ENCODE data around the gene PLCB1.

Gene PLCB1

DNA sequence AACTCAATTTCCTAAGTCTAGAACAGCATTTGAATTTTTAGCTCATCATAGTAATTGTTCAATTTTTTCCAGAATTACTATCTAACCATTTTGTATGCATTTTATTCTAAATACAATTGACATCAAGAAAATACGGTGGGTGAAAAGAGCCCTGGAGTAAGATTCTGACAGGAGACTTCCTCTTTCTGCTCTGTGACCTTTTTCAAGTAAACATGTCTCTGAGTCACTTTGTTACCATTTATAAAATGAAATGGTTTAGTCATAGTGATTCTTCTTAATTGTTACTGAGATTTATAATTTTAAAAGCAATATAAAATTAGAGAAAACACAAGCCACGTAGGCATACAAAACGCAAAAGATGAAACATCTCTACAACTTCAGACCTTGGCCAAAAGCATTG lies 80.2 kb downstream of the PLCB1 start:
- no peak for DNase-seq (ENCODE audit: low read depth in 2 of 2)

DNA sequence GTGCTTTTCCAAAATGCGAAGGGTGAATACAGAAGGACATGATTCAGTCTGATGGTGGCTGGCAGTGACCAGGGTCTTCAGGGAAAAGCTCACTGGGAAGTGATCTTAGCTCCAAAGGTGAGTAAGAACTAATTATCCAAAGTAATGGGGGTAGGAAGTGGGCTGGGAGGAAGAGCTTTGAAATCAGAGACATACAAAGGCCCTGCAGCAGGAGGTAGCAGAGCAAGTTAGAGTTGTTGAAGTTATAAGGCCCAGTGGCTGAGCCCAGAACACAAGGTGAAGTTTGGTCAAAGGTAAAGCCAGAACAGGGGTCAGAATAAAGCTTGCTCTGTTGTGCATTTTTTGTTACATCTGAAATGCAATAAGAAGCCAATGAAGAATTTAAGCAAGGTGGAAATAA lies 81.2 kb downstream of the PLCB1 start:
- no peak for DNase-seq (ENCODE audit: low read depth in 2 of 2)

- DNase-seq (ENCODE audit: low read depth in 2 of 2): no peak
Measured at GRCh38 chr20:8213831-8214587, 81.9 kb downstream of the PLCB1 start.

GRCh38 chr20:8215361-8215781 lies 83.3 kb downstream of the PLCB1 start:
- no peak for DNase-seq (ENCODE audit: low read depth in 2 of 2)

DNA sequence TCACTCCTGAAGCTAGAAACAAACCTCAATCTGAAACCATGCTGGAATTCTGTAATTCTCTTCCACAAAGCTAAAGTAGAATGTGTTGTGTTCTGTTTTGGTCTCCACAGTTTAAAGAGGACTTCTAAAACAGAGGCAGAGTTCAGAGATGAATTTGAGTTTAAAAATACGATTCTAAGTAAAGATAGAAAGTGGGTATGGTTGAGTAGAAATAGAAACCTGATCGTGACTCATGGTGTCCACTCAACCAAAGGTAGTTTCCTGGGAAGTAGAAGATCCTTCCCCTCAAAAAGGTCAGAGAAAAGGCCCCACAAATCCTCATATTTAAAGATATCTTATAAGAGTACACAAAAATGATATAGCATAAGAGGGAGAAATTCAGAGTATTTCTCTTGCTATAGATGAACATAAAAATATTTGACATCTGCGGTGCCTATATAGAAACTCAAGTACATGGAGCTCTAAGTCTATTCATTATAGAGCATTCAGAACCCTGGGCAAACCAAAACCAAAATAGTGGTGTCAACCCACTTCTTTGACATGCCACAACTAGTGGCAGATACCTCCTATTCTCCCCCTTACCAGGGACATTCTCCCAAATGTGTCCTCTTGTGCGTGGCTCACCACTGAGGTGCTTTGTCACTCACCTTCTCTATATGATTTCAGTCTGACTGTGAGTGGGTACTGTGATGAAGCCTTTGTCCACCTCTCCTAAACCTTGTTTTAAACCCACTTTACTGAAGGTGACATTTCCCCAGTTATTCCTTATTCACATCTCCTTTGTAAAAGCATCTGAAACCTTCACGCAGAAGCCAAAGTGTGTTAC lies 84.5 kb downstream of the PLCB1 start:
- DNase-seq (ENCODE audit: low read depth in 2 of 2): no peak

GRCh38 chr20:8218861-8219260 lies 86.8 kb downstream of the PLCB1 start:
- DNase-seq (ENCODE audit: low read depth in 2 of 2): no peak

DNA sequence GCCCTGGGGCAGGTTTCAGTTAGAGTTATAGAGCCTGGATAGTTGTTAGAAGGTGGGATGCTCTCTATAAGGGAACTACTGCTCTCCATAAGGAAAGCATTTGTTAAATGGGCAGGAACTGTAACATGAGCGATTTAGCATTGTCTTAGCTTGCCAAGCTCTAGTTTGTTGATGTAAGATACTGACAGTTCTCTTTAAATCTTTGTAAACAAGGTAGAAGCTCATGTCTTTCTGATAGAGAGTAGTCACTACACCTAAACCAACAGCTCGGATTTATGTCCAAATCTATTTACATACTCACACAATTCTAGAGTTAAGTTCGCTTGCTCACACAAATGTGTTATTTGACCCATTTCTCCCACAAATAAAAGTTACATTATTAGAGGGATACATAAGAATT lies 87.3 kb downstream of the PLCB1 start:
- no peak for DNase-seq (ENCODE audit: low read depth in 2 of 2)

- no peak for DNase-seq (ENCODE audit: low read depth in 2 of 2)
Measured at GRCh38 chr20:8220716-8221115, 88.7 kb downstream of the PLCB1 start.

- DNase-seq (ENCODE audit: low read depth in 2 of 2): no peak
Measured at GRCh38 chr20:8221887-8222419, 89.9 kb downstream of the PLCB1 start.

- no peak for DNase-seq (ENCODE audit: low read depth in 2 of 2)
Measured at GRCh38 chr20:8223091-8223870, 91.2 kb downstream of the PLCB1 start.

DNA sequence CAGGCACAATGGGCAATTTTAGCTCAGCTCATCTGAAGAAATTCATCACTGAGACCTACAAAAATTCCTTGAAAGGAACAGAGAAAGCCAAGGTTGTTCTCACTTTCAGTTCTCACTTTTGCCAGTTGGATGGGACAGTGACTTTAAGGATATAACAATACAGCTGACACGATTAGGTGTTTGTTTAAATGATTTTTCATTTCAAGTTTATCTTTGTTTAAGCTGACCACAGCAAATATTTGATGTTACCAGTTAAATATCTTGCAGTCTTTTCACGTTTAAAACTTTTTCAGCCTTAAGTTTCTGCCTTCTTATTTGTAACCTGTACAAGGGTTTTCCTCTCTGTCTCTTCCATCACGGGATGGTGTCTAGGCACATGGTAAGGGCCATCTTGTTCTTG lies 93.6 kb downstream of the PLCB1 start:
- no peak for DNase-seq (ENCODE audit: low read depth in 2 of 2)

GRCh38 chr20:8226106-8226505 lies 94.0 kb downstream of the PLCB1 start:
- no peak for DNase-seq (ENCODE audit: low read depth in 2 of 2)

- DNase-seq (ENCODE audit: low read depth in 2 of 2): no peak
Measured at GRCh38 chr20:8227293-8227692, 95.2 kb downstream of the PLCB1 start.

DNA sequence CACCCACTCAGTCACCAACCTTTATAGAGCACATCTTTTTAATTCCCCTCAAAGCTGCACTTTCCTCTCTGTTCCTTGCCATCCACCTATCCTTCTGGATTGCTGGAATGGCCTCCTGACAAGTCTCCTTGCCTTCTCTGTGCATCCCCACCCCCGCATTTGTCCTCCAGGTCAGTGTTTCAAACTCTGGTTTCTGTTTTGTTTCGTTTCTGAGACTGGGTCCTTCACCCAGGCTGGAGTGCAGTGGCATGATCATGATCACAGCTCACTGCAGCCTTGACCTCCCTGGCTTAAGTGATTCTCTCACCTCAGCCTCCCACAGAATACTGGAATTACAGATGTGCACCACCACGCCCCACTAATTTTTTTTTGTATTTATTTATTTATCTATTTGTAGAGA lies 96.2 kb downstream of the PLCB1 start:
- DNase-seq (ENCODE audit: low read depth in 2 of 2): no peak

DNA sequence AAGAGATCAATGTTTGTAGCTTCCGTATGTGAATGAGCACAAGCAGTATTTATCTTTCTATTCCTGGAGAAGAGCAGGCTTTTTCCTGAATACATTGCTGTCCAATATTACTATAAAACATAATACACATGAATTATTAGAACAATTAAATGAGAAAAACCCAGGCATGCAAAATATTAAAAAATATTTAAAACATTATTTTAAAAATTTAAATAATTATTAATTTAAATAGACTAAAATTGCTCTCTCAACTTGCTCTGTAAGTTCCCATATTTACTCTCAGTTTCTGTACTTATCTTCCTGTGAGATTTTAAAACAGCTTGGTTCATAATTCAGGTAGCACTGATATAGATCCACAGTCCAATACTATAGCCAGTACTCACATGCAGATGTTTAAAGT lies 97.0 kb downstream of the PLCB1 start:
- no peak for DNase-seq (ENCODE audit: low read depth in 2 of 2)

DNA sequence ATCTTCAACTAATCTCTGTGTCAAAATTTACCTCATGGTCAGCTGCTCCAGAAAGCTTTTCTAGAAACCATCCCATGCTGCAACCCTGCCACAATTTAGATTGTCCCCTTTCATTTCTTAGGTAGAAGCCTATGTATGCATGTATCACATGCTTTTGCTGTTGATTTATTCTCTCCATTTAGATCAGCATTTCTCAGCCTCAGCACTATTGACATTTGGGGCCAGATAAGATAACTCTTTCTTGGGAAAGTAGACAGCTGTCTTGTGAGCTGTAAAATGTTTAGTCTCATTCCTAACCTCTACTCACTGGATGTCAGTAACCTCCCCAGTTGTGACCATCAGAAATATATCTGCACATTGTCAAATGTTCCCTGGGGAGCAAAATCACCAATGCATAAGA lies 99.0 kb downstream of the PLCB1 start:
- DNase-seq (ENCODE audit: low read depth in 2 of 2): no peak

GRCh38 chr20:8232332-8232731 lies 100.3 kb downstream of the PLCB1 start:
- DNase-seq (ENCODE audit: low read depth in 2 of 2): no peak

DNA sequence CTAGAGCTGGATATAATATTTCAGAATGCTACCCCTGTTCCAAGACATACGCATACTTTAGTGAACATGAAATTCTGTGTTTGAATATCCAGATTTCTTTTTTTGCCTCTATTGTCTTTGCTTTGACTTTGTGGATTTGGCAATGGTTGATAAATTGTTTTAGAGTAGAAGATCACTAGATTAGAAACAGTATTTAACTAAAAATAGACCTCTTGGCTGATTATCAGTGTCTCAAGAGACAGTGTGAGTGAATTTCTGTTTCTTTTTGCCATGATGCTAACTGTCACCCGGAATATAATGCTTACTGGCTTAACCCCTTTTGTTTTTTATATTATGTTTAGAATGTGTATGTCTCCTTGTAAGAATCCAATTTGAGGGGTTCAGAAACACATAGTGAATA lies 102.5 kb downstream of the PLCB1 start:
- no peak for DNase-seq (ENCODE audit: low read depth in 2 of 2)

DNA sequence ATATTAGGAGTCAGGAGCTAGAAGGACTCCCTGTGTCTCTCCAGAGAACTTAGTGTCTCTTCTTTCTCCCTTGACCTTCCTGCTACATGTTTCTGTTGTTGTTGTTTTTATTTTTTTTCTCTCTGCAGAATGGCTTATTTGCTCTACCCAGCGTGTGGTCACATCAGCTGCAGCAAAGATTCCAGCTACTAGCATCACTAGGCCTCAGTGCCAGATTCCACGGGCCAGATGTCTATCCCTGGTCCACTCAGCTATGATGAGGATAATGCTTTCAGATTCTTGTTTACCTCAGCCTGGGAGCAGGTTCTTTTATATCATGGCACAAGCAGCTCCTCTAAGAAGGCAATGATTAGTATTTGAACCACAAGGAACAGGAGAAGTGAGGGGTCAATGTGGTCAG lies 110.0 kb downstream of the PLCB1 start:
- no peak for DNase-seq (ENCODE audit: low read depth in 2 of 2)

DNA sequence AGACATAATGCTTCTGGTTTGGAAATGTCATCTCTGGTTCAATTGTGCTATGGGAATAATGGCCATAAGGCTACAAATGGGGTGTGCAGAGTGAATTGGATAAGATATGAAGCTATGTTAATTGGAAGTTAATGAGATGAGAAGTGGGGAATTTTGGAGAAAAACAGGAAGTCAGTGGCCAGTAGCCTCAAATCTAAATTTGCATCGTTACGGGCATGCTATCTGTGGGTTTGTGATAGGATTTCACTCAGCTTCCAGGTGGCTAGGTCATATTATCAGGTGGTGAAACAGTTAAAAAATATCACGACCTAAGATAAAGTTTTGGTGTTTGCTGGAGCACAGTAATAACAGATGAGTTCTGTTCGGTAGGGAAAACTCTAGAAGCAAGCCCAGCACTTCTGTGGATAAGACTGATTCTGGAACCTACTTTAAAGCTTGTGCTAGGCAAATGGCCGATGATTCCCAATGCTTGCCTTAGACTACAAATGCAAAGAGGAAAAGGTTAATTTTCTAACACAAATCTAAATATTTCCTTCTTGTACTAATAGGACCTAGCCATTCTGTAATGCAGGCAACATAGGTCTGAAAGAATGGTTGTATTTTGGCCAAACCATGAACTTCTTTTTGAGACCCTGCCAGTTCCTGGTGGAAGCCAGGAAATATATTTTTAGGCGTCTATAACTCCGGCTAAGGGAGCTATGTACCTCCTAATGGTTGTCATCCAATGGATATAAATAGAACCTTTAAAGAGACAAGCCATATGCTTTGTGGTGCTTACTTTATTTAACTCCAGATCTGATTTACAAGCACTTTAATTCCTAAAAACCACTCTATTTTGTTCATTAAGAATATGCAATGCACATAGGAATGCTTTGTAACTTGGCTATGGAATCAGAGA lies 111.0 kb downstream of the PLCB1 start:
- DNase-seq (ENCODE audit: low read depth in 2 of 2): no peak

DNA sequence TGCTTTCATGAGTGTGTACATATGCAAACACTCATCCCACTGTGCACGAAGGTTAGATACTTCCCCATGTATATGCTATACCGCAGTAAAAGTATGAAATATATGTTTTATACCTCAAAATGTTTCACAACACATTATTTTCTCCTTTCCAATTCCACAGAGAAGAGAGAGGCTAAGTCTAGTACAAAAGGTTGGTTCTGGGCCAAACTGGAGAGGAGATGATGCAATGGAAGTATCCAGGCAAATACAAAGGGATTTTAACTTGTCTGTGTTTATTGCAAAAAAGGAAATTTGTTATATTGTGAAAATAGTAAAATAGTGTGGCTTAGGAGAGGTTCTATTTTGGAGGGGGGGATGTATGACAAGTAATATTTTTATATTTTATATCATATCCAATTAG lies 112.6 kb downstream of the PLCB1 start:
- DNase-seq (ENCODE audit: low read depth in 2 of 2): no peak

Measured in stimulated activated CD4-positive, alpha-beta T cell treated with anti-CD3 and anti-CD28 coated beads, Interleukin-15, amount 100 ng/mL, for 48 hours (primary cell).